HL-60 (cell line): ENCODE measurements around the gene NELFB.

Experiments used
- CTCF ChIP-seq: IDR thresholded peaks from one replicate; pipeline ENCODE4 v1.5.1; 2011; ENCODE audit warnings: low read length, control low read depth, inconsistent platforms; ENCODE audit not compliant: insufficient read depth
- GABPA ChIP-seq: IDR thresholded peaks from 2 replicates; pipeline ENCODE4 v1.6.1; 2012; ENCODE audit warnings: low read depth

- TF ChIP-seq CTCF (no peak), GABPA (no peak)
These were observed 39.6 kb downstream of the NELFB start for GRCh38 chr9:137294681-137295237.
